ENCODE measurements around the gene VDAC1.
"Not testable (repeated sequence)": the region's sequence is repeated elsewhere in the genome, so short reads cannot be mapped to it uniquely, and the experiment has no call there.

Gene VDAC1

GRCh38 chr5:134004626-134005416 is at the start of gene VDAC1:
VDAC1 (minus strand) TSS chr5:134004975; CDS start chr5:133993012, 11,963 bp downstream.
- in situ Hi-C loops (cut with MboI; ENCODE audit: low sequenced_read_pairs) = no loop called here

- in situ Hi-C loops (cut with MboI; ENCODE audit: low sequenced_read_pairs) = no loop called here
These were observed 49.1 kb upstream of the VDAC1 start for GRCh38 chr5:134053840-134054338.

GRCh38 chr5:134053314-134053839 is 48.6 kb upstream of the VDAC1 start:
- in situ Hi-C loops (cut with MboI; ENCODE audit: low sequenced_read_pairs) = no loop called here

- in situ Hi-C loops (cut with MboI; ENCODE audit: low sequenced_read_pairs) = no loop called here
These were observed 46.5 kb upstream of the VDAC1 start for GRCh38 chr5:134051305-134051704.

GRCh38 chr5:134048864-134049263 is 44.1 kb upstream of the VDAC1 start:
- in situ Hi-C loops (cut with MboI; ENCODE audit: low sequenced_read_pairs) = no loop called here

- in situ Hi-C loops (cut with MboI; ENCODE audit: low sequenced_read_pairs) = no loop called here
These were observed 42.9 kb upstream of the VDAC1 start for GRCh38 chr5:134047687-134048056.

- in situ Hi-C loops (cut with MboI; ENCODE audit: low sequenced_read_pairs) = no loop called here
These were observed 42.3 kb upstream of the VDAC1 start for GRCh38 chr5:134046801-134047686.

GRCh38 chr5:134046330-134046729 is 41.6 kb upstream of the VDAC1 start:
- in situ Hi-C loops (cut with MboI; ENCODE audit: low sequenced_read_pairs) = no loop called here

- in situ Hi-C loops (cut with MboI; ENCODE audit: low sequenced_read_pairs) = no loop called here
These were observed 39.3 kb upstream of the VDAC1 start for GRCh38 chr5:134043793-134044792.

GRCh38 chr5:134041570-134042411 is 37.0 kb upstream of the VDAC1 start:
- in situ Hi-C loops (cut with MboI; ENCODE audit: low sequenced_read_pairs) = no loop called here

- in situ Hi-C loops (cut with MboI; ENCODE audit: low sequenced_read_pairs) = no loop called here
These were observed 33.4 kb upstream of the VDAC1 start for GRCh38 chr5:134038138-134038537.

GRCh38 chr5:134037160-134037559 is 32.4 kb upstream of the VDAC1 start:
- in situ Hi-C loops (cut with MboI; ENCODE audit: low sequenced_read_pairs) = no loop called here

GRCh38 chr5:134034326-134034725 is 29.6 kb upstream of the VDAC1 start:
- in situ Hi-C loops (cut with MboI; ENCODE audit: low sequenced_read_pairs) = no loop called here

GRCh38 chr5:134030303-134030964 is 25.7 kb upstream of the VDAC1 start:
- in situ Hi-C loops (cut with MboI; ENCODE audit: low sequenced_read_pairs) = not testable (repeated sequence)

- in situ Hi-C loops (cut with MboI; ENCODE audit: low sequenced_read_pairs) = no loop called here
These were observed 24.4 kb upstream of the VDAC1 start for GRCh38 chr5:134029156-134029555.

GRCh38 chr5:134028496-134028895 is 23.7 kb upstream of the VDAC1 start:
- in situ Hi-C loops (cut with MboI; ENCODE audit: low sequenced_read_pairs) = no loop called here

- in situ Hi-C loops (cut with MboI; ENCODE audit: low sequenced_read_pairs) = no loop called here
These were observed 22.5 kb upstream of the VDAC1 start for GRCh38 chr5:134027288-134027615.

- in situ Hi-C loops (cut with MboI; ENCODE audit: low sequenced_read_pairs) = no loop called here
These were observed 21.9 kb upstream of the VDAC1 start for GRCh38 chr5:134026521-134027287.
